Non-pigmented ciliary epithelial cell (primary cell): Measurements from ENCODE around the gene TPSD1.
"Not testable (repeated sequence)": the region's sequence is repeated elsewhere in the genome, so short reads cannot be mapped to it uniquely, and the experiment has no call there.

Experiments
- DNase-seq: peaks from one replicate; pipeline ENCODE4 v3.0.0-alpha.2; 2010; ENCODE audit warnings: low read depth

TPSD1 gene

GRCh38 chr16:1255276-1256122 lies at the start of gene TPSD1:
TPSD1 (plus strand) TSS chr16:1256069; CDS start chr16:1256281, 212 bp downstream.
- DNase-seq: not testable (repeated sequence)

DNA sequence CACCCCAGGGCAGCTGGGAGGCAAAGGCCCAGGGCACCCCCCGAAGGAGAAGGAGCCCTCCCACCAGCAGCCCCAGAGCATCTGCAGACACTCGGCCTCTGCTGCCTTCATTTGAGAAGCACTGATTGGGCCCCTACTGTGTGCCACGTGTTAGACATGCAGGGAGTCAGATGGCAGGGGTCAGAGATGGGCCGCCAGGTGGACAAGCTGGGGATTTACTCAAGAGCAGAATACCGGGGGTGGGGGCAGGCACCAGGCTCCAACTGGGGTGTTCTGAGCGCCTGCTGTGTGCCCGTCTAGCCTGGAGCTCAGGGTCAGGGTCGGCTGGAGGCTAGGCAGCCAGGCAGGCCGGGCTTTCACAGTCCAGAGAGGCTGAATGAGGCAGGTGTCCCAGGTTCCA lies 49.5 kb upstream of the TPSD1 start:
- DNase-seq: no peak

DNA sequence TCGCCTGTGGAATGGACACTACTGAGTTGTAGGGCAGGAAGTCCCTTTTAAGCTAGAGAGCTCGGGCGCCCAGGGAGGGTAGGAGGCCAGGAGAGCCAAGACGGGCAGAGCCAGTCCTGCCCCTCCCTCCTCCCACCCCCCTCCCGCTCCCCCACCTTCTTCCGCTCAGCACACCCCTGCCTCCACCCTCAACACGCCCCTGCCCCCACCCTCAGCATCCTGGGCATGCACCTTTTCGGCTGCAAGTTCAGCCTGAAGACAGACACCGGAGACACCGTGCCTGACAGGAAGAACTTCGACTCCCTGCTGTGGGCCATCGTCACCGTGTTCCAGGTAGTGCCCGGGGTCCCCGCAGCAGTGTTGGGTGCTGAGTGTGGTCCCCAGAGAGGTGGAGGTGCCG lies 49.1 kb upstream of the TPSD1 start:
- DNase-seq: no peak

GRCh38 chr16:1208239-1208830 lies 47.5 kb upstream of the TPSD1 start:
- no peak for DNase-seq

DNA sequence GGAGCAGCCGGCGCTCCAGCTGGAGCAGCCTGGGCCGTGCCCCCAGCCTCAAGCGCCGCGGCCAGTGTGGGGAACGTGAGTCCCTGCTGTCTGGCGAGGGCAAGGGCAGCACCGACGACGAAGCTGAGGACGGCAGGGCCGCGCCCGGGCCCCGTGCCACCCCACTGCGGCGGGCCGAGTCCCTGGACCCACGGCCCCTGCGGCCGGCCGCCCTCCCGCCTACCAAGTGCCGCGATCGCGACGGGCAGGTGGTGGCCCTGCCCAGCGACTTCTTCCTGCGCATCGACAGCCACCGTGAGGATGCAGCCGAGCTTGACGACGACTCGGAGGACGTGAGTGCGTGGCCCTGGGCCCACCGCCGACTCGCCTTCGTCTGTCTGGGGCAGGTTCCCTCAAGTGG lies 46.8 kb upstream of the TPSD1 start:
- DNase-seq: no peak

GRCh38 chr16:1210461-1210860 lies 45.4 kb upstream of the TPSD1 start:
- DNase-seq: no peak

- DNase-seq: no peak
These were observed 44.2 kb upstream of the TPSD1 start for GRCh38 chr16:1211451-1212268.

- DNase-seq: no peak
These were observed 43.2 kb upstream of the TPSD1 start for GRCh38 chr16:1212616-1213194.

DNA sequence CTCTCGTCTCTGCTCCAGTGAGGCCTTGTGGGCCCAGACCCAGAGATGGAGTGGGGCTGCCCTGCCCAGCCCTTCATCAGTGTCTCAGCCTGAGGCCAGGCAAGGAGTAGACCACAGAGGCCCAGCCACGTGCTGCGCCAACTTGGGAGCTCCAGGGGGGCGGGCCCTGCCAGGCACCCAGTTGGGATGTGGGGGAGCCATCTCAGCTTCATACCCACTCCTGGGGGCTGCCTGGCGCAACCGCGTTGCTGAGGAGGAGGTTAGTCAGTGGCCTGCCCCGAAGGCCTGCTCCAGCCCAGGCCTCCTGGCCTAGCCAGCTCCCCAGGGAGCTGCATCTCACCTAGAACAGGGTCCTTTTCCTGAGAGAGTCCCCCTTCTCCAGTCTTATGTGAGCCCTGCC lies 42.6 kb upstream of the TPSD1 start:
- no peak for DNase-seq

DNA sequence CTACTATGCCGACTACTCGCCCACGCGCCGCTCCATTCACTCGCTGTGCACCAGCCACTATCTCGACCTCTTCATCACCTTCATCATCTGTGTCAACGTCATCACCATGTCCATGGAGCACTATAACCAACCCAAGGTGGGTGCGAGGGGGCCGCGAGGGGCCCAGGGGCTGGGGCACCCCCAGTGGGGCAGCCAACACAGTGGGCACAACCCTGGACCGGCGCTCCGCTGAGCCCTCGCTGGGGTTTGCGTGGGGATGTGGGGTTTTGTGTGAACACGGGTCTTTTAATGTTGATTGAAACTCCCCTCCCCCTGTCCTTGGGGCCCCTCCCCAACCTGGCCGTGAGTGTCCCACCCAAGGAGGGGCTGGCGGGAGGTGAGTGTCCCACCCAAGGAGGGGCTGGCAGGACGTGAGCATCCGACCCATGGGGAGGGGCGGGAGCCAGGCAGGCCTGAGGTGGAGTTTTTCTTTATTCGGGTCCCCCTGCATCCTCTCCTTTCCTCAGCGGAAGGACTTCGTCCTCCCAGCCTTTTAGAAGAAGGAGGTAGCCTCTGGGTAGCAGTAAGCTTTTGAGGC lies 42.0 kb upstream of the TPSD1 start:
- DNase-seq: no peak

DNA sequence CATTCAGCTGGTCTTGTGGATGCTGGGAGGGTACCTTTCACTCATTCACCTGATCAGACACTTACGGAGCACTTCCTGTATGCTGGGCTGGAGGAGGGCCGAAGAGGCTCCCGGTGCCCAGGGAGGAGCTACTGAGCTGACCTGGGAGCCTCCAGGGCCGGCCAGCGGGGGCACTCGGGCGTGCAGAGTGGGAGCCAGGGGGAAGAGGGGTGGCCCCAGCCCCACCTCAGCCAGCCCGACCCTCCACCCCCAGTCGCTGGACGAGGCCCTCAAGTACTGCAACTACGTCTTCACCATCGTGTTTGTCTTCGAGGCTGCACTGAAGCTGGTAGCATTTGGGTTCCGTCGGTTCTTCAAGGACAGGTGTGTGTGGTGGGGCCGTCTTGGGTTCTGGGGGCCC lies 41.1 kb upstream of the TPSD1 start:
- no peak for DNase-seq

DNA sequence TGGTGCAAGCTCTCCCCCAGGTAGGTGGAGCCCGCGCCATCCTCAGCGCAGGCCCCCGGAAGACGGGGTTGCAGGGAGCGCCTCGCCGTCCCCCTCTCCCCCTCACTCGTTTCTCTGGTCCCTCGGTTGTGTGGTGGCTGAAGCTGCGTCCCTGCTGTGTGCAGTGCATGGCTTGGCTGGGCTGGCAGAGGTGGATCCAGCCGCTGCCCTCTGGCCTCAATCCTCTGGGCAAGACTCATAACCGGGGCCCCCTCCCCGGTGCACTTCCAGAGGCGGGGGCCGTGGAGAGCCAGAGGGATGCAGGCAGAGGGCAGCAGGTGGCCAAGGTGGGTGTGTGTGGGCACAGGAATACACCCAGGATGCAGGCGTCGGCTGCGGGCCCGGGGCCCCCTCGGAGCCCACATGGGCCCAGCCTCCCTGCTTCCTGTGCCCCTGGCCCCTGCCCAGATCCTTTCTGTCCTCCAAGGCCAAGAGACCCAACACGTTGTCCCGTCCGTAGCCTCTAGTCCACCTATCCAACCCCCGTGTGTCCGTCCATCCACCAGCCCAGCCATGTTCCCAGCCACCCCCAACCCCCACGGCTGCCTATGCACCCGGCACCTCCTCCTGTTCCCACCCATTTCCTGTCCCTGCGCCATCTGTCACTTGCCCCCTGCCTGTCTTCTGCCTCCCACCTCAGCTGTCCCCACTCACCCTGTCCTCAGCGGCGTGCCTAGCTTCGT lies 40.1 kb upstream of the TPSD1 start:
- DNase-seq: no peak

- DNase-seq: no peak
These were observed 39.6 kb upstream of the TPSD1 start for GRCh38 chr16:1216296-1216619.

- no peak for DNase-seq
These were observed 39.0 kb upstream of the TPSD1 start for GRCh38 chr16:1216681-1217400.

DNA sequence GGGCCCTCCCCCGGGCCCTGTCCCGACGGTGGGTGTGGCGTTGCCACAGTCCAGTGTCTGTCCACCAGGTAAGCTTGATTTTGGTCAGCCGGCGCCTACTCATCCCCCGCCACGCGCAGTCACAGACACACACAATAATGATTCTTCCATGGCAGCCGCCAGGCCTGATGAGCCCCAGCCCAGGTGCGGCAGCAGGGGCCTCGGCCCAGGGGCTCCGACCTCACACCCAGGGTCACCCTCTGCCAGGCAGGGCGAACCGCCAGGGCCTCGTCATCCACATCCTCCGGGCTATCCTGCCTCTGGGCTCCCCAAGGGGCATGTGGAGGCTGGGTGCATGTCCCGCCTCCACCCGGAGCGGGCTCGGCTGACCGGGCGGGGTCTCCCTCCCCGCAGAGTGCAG lies 38.3 kb upstream of the TPSD1 start:
- no peak for DNase-seq

- DNase-seq: no peak
These were observed 37.6 kb upstream of the TPSD1 start for GRCh38 chr16:1218061-1218929.

- DNase-seq: no peak
These were observed 36.8 kb upstream of the TPSD1 start for GRCh38 chr16:1218930-1219611.

GRCh38 chr16:1220098-1220728 lies 35.7 kb upstream of the TPSD1 start:
- DNase-seq: no peak
